Measurements from ENCODE around the gene PSMA1.

DNA sequence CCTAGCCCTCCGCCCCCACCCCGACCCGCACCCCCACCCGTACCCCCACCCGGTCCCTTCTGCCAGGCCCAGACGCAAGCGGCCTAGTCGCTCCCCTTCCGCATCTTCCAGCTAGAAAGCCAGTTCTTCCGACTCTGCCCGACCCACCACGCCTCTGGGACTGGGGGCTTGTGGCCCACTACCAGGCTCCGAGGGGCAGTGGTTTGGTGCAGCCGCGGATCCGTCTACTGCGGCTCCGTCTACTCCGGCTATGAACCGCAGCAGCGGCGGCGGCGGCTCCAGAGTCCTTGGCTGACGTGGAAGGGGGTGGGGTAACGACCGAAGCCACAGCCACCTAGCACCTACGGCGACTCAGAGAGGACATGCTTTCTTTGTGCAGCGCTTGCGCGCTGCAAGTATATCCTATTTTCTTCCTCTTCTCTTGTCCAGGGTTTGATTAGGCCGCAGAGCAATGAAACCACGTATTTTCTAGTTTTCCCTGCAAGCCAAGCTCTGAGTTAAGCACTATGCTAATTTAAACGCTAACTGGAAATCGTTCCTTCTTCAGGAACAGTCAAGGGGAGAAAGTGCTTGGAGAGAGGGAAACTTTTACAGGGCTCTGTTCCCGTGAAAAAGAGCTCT, 20.5 kb downstream of the PSMA1 start, which contains the start of gene COPB1:
- TF ChIP-seq ZNF274 (IDR thresholded peaks at IDR 0.05; ENCODE audit: low read depth, low read length) (no peak), SUZ12 (IDR thresholded peaks at IDR 0.05; ENCODE audit: extremely low read depth, insufficient read depth, insufficient read length) (no peak)
